A549 (cell line): ENCODE data around the gene LAMP1. TPM values are rescaled to one million over a fixed set of nuclear protein-coding genes. Genes with fewer than 3 reads are reported as not detected.
A peak's percentile ranks its signal among the peaks of the same experiment; 100 is the strongest.

Experiments used
- ATAC-seq, 2 experiments: fragments of 200-7000 bp in 1 of 2; fragments of >200 bp in 1 of 2; cut with Nextera tagmentation in 1 of 2; cut with Tn5 transposase in 1 of 2; 3 replicates each; pipeline versions ENCODE4 v1.8.0 to v1.9.1; 2018 to 2020; ENCODE audit warnings: mild to moderate bottlenecking in 1 of 2, moderate library complexity in 1 of 2
- CTCF ChIA-PET: fragments of 300-600 bp; sonication (Branson Sonifier 250); formaldehyde crosslinking; extraction: SDS; loops from one replicate; lab custom pipeline; 2021; ENCODE audit warnings: antibody characterized with exemption, inconsistent platforms; lab: Yijun Ruan, JAX
- POLR2A ChIA-PET: fragments of 350-600 bp; formaldehyde crosslinking; extraction: SDS; loops from one replicate; lab custom pipeline; 2021; ENCODE audit warnings: antibody characterized with exemption, inconsistent platforms; lab: Yijun Ruan, JAX
- DNase-seq, 2 experiments: peaks; one replicate each; pipeline versions ENCODE4 v3.0.0 to v3.0.0-alpha.2; 2011 to 2016; ENCODE audit warnings: low read depth in 1 of 2, low spot score in 1 of 2
- FAIRE-seq: peaks from 2 replicates; lab custom pipeline; 2011; peaks lifted over from hg19 to GRCh38; lab: Jason Lieb, UNC
- H3K27ac ChIP-seq, 2 experiments: fragments of >200 bp; sonication (Bioruptor Twin); formaldehyde crosslinking; 3 replicates each; pipeline ENCODE4 v1.5.1; 2016 to 2017
- H3K4me1 ChIP-seq: fragments of >200 bp; sonication (Bioruptor Twin); formaldehyde crosslinking; 3 replicates; pipeline ENCODE4 v1.6.1; 2016
- H3K4me2 ChIP-seq: fragments of >200 bp; sonication (Bioruptor Twin); formaldehyde crosslinking; 3 replicates; pipeline ENCODE4 v1.6.1; 2016
- H3K4me3 ChIP-seq: fragments of >200 bp; sonication (Bioruptor Twin); formaldehyde crosslinking; 3 replicates; pipeline ENCODE4 v1.5.1; 2016
- H3K9me3 ChIP-seq: fragments of >200 bp; sonication (Bioruptor Twin); formaldehyde crosslinking; 3 replicates; pipeline ENCODE4 v1.6.1; 2016
- ATOH8 ChIP-seq: fragments of 250-450 bp; sonication (Bioruptor Pico); IDR thresholded peaks from 2 replicates; pipeline ENCODE4 v1.5.0; 2020; ENCODE audit warnings: low read depth, mild to moderate bottlenecking, moderate library complexity
- CBX8 ChIP-seq: fragments of 200-600 bp; sonication (generic); IDR thresholded peaks from 2 replicates; pipeline ENCODE4 v1.6.1; 2016
- CEBPB ChIP-seq, 2 experiments: fragments of >200 bp in 1 of 2; sonication (Bioruptor Twin) in 1 of 2; formaldehyde crosslinking in 1 of 2; IDR thresholded peaks; 2 replicates each; pipeline ENCODE4 v1.6.1; 2012 to 2016
- CHD2 ChIP-seq: fragments of 150-350 bp; IDR thresholded peaks from 2 replicates; pipeline ENCODE4 v1.6.1; 2014; ENCODE audit warnings: low read length; ENCODE audit not compliant: partially characterized antibody
- ESRRA ChIP-seq: fragments of 150-350 bp; IDR thresholded peaks from 2 replicates; pipeline ENCODE4 v1.6.1; 2014; ENCODE audit warnings: mild to moderate bottlenecking, low read length, borderline replicate concordance
- HDAC2 ChIP-seq: fragments of 200-600 bp; sonication (generic); IDR thresholded peaks from 2 replicates; pipeline ENCODE4 v1.6.1; 2016
- JUN ChIP-seq, 2 experiments: fragments of >200 bp; sonication (Bioruptor Twin); formaldehyde crosslinking; IDR thresholded peaks; 2 replicates in 1 of 2; 3 replicates in 1 of 2; pipeline ENCODE4 v1.6.1; 2016 to 2017
- JUNB ChIP-seq: fragments of >200 bp; sonication (Bioruptor Twin); formaldehyde crosslinking; IDR thresholded peaks from 2 replicates; pipeline ENCODE4 v1.6.1; 2016
- KDM5A ChIP-seq: fragments of 200-600 bp; sonication (generic); IDR thresholded peaks from 2 replicates; pipeline ENCODE4 v1.6.1; 2016; ENCODE audit warnings: antibody characterized with exemption, mild to moderate bottlenecking
- MAZ ChIP-seq: fragments of 150-350 bp; IDR thresholded peaks from 2 replicates; pipeline ENCODE4 v1.6.1; 2014; ENCODE audit warnings: antibody characterized with exemption, low read depth, low read length, borderline replicate concordance
- NFE2L2 ChIP-seq: fragments of 150-350 bp; conservative IDR thresholded peaks from 2 replicates; pipeline ENCODE4 v1.6.1; 2014; ENCODE audit warnings: low read length
- NPAS2 ChIP-seq: fragments of 250-450 bp; sonication (Bioruptor Pico); IDR thresholded peaks from 2 replicates; pipeline ENCODE4 v1.8.0; 2022; ENCODE audit warnings: mild to moderate bottlenecking, moderate library complexity, borderline replicate concordance
- NR3C1 ChIP-seq: fragments of >200 bp; sonication (Bioruptor Twin); formaldehyde crosslinking; IDR thresholded peaks from 3 replicates; pipeline ENCODE4 v1.6.1; 2017
- POLR2A ChIP-seq: IDR thresholded peaks from 2 replicates; pipeline ENCODE4 v1.6.1; 2012; ENCODE audit warnings: mild to moderate bottlenecking, low read length
- RCOR1 ChIP-seq: fragments of 150-350 bp; IDR thresholded peaks from 2 replicates; pipeline ENCODE4 v1.6.1; 2014; ENCODE audit warnings: antibody characterized with exemption, low read length, low read depth
- RNF2 ChIP-seq: fragments of 200-600 bp; sonication (generic); IDR thresholded peaks from 2 replicates; pipeline ENCODE4 v1.6.1; 2016; ENCODE audit warnings: low read depth, mild to moderate bottlenecking, antibody characterized with exemption, moderate library complexity, borderline replicate concordance
- TFCP2L1 ChIP-seq: fragments of 250-450 bp; sonication (Bioruptor Pico); IDR thresholded peaks from 2 replicates; pipeline ENCODE4 v1.5.0; 2021; ENCODE audit warnings: mild to moderate bottlenecking
- WGBS: methylation state at CpG from one replicate; pipeline ENCODE4 v1.1.6; 2017; ENCODE audit errors: missing lambda C conversion rate; 5-methylcytosine and 5-hydroxymethylcytosine counted together
- polyA plus RNA-seq, 4 experiments: library from polyadenylated mRNA; depleted of rRNA in 3 of 4; stranded (reverse); fragments of >200 nt; fragmentation: RNase III in 1 of 4; extraction: RNeasy Plus Mini Kit Qiagen cat#74134 plus additional on column Dnase treatment in 1 of 4; gene quantifications; 2 replicates in 3 of 4; 3 replicates in 1 of 4; pipeline ENCODE4 v1.2.3, GENCODE V29; 2011 to 2017
- TF ChIP-seq, protein P1 (sequence below): fragments of >200 bp; sonication (Bioruptor Twin); formaldehyde crosslinking; IDR thresholded peaks from 3 replicates; pipeline ENCODE4 v1.5.1; 2016
- TF ChIP-seq, protein P2 (sequence below): fragments of 250-450 bp; sonication (Bioruptor Pico); IDR thresholded peaks from 2 replicates; pipeline ENCODE4 v1.5.0; 2021; ENCODE audit warnings: mild to moderate bottlenecking, moderate library complexity, borderline replicate concordance
- TF ChIP-seq, protein P3 (sequence below): IDR thresholded peaks from 2 replicates; pipeline ENCODE4 v1.6.1; 2012

The LAMP1 gene
- polyA plus RNA-seq, 2 of the 4 experiments (the other 2 are of a cell fraction), result 58.7 to 114 TPM

- no peak for FAIRE-seq
- WGBS, result 43% methylated on average over 2 of the region's 2 CpGs
- ATAC-seq, result no peak
- Histone ChIP-seq H3K4me1 (0 out of 3 replicates have a peak, but pooled peaks cover 1% of the 10 kb centered on the region), H3K9me3 (no peaks in the 10 kb centered on the region), H3K4me3 (no peak overlapping the region), H3K27ac (no peak overlapping the region), H3K4me2 (no peak overlapping the region)
- no peak for DNase-seq
- ChIA-PET CTCF (interaction anchor here (0.8 to 0.9 kb wide), 2 partner anchors 21 to 58 kb away, joined by 3 to 4 read pairs; no protein-coding TSS in a partner anchor), POLR2A (no interaction called here)
- TF ChIP-seq HDAC2 (no peak), CBX8 (no peak), NFE2L2 (no peak), ATOH8 (CRISPR knock-in tag) (no peak), RNF2 (no peak), ESRRA (no peak), TFCP2L1 (CRISPR knock-in tag) (no peak), MAZ (no peak), CEBPB (IDR thresholded peaks at IDR 0.05) (no peak), NPAS2 (no peak), JUN (IDR thresholded peaks at IDR 0.05) (no peak), JUNB (no peak)
- TF ChIP-seq, protein P1, sequence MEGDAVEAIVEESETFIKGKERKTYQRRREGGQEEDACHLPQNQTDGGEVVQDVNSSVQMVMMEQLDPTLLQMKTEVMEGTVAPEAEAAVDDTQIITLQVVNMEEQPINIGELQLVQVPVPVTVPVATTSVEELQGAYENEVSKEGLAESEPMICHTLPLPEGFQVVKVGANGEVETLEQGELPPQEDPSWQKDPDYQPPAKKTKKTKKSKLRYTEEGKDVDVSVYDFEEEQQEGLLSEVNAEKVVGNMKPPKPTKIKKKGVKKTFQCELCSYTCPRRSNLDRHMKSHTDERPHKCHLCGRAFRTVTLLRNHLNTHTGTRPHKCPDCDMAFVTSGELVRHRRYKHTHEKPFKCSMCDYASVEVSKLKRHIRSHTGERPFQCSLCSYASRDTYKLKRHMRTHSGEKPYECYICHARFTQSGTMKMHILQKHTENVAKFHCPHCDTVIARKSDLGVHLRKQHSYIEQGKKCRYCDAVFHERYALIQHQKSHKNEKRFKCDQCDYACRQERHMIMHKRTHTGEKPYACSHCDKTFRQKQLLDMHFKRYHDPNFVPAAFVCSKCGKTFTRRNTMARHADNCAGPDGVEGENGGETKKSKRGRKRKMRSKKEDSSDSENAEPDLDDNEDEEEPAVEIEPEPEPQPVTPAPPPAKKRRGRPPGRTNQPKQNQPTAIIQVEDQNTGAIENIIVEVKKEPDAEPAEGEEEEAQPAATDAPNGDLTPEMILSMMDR, result no peak
- TF ChIP-seq, protein P2, sequence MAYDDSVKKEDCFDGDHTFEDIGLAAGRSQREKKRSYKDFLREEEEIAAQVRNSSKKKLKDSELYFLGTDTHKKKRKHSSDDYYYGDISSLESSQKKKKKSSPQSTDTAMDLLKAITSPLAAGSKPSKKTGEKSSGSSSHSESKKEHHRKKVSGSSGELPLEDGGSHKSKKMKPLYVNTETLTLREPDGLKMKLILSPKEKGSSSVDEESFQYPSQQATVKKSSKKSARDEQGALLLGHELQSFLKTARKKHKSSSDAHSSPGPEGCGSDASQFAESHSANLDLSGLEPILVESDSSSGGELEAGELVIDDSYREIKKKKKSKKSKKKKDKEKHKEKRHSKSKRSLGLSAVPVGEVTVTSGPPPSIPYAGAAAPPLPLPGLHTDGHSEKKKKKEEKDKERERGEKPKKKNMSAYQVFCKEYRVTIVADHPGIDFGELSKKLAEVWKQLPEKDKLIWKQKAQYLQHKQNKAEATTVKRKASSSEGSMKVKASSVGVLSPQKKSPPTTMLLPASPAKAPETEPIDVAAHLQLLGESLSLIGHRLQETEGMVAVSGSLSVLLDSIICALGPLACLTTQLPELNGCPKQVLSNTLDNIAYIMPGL (CRISPR knock-in tag), result no peak
These were observed 5.9 kb upstream of the LAMP1 start for GRCh38 chr13:113291129-113291528.

GRCh38 chr13:113292021-113292862 lies 4.8 kb upstream of the LAMP1 start:
- 36% methylated on average over 22 of the region's 22 CpGs for WGBS
- H3K27ac ChIP-seq, result no peak overlapping the region
- no peak for TF ChIP-seq KDM5A
- no peak for TF ChIP-seq HDAC2
- TF ChIP-seq ESRRA, result no peak
- TF ChIP-seq, protein P3, sequence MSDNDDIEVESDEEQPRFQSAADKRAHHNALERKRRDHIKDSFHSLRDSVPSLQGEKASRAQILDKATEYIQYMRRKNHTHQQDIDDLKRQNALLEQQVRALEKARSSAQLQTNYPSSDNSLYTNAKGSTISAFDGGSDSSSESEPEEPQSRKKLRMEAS, result no peak
- no peak for TF ChIP-seq NR3C1
- TF ChIP-seq POLR2A, result no peak
- TF ChIP-seq RCOR1, result no peak
- no peak for TF ChIP-seq CHD2
- no peak for TF ChIP-seq JUNB
- TF ChIP-seq, all 56 proteins: peak for 0
- no peak for ATAC-seq
- H3K4me1 ChIP-seq, result 0 out of 3 replicates have a peak, but pooled peaks cover 4% of the 10 kb centered on the region
- ChIA-PET CTCF (interaction anchor here (0.6 to 0.9 kb wide), 4 partner anchors 22 to 964 kb away, joined by 3 to 5 read pairs (median 3); partner anchors contain the start of gene GAS6), POLR2A (no interaction called here)
- H3K4me2 ChIP-seq, result peak overlapping the region; percentile 22
- DNase-seq, result no peak
- no peaks in the 10 kb centered on the region for H3K9me3 ChIP-seq
- FAIRE-seq, result no peak
- H3K4me3 ChIP-seq, result no peak overlapping the region
